ENCODE measurements around the gene AATK. TPM values are rescaled to one million over a fixed set of nuclear protein-coding genes. Genes with fewer than 3 reads are reported as not detected.

The AATK gene
- total RNA-seq, 2 experiments from 2014 or later = 0.25 to 0.82 TPM

- H3K27me3 ChIP-seq (ENCODE audit: control insufficient read depth in 1 of 2, insufficient read depth in 2 of 2, low read length in 2 of 2) = peaks cover 0 to 2% of the 10 kb centered on the region in 2 experiments
- Mint-ChIP-seq H3K36me3 (ENCODE audit: low read depth) (no peaks in the 10 kb centered on the region), H3K27ac (no peak overlapping the region), H3K9me3 (no peaks in the 10 kb centered on the region), H3K4me1 (ENCODE audit: low read depth) (no peaks in the 10 kb centered on the region), H3K4me3 (no peak overlapping the region), H3K27me3 (no peaks in the 10 kb centered on the region)
- H3K36me3 ChIP-seq (ENCODE audit: insufficient read depth, low read length) = no peaks in the 10 kb centered on the region
- ChIA-PET POLR2A (no interaction called here), CTCF (no interaction called here)
- H3K9me3 ChIP-seq (ENCODE audit: control insufficient read depth in 1 of 2, insufficient read depth in 1 of 2, low read length in 2 of 2) = peaks cover 0 to 14% of the 10 kb centered on the region in 2 experiments
- DNase-seq (no peak), ATAC-seq (ENCODE audit: poor library complexity) (no peak)
- TF ChIP-seq CTCF (IDR thresholded peaks at IDR 0.05) = no peak
- no peak overlapping the region for H3K4me3 ChIP-seq (ENCODE audit: low read length)
- H3K4me1 ChIP-seq (ENCODE audit: insufficient read depth, low read length) = no peaks in the 10 kb centered on the region
- intact Hi-C loops (cut with DNase I, micrococcal nuclease) = no loop called here
- H3K27ac ChIP-seq (ENCODE audit: low read depth in 1 of 2, low read length in 2 of 2) = no peak overlapping the region
Observed at GRCh38 chr17:81179220-81179619, 13.2 kb upstream of the AATK start.

DNA sequence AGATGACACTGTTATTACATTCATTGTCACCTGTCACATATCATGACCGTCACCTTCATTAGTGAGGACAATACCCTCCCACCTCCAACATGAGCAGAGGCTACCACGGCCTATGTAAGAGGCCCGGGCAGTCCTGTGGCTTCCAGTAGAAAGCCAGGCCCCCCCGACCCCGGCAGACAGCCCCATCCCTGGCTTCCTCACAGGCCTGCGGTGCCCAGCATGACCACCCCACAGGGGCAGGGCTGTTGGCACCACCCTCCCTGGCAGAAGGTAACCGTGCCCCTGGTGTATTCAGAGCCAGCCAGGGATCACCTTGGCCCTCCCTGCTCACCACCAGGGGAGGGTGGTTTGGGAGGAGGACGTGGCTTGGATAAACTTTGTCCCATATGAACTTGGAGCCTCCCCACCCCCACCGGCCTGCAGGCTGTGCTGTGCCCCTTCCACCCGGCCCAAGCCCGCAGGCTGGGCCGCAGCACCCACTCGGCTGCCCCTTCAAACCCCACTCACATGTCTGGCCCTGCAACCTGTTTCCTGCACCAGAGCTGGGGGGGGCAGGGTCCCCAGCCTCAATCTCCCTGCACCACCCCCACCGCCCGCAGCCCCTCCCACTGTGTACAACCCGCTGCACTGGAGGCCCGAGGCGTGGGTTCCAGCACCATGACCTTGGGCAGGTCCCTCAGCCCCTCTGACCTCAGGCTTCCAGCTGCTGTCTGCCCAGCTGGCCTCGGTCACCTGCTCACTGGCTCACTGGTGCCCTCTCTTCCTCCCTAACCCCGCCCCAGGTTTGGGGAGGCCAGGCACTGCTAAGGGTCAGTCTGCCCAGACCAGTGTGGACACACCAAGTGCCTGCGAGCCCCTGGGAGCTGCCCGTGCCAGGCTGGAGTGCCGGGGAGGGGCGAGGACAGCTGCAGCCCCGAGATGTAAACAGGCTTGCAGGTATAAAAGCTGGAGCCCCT is 12.4 kb upstream of the AATK start:
- no peaks in the 10 kb centered on the region for H3K4me1 Mint-ChIP-seq (ENCODE audit: low read depth)
- no peak overlapping the region for H3K27ac Mint-ChIP-seq
- H3K27me3 Mint-ChIP-seq = no peaks in the 10 kb centered on the region
- H3K4me3 ChIP-seq (ENCODE audit: low read length) = no peak overlapping the region
- intact Hi-C loops (cut with DNase I, micrococcal nuclease) = no loop called here
- no peak for ATAC-seq (ENCODE audit: poor library complexity)
- H3K9me3 ChIP-seq (ENCODE audit: control insufficient read depth in 1 of 2, insufficient read depth in 1 of 2, low read length in 2 of 2) = peaks cover 0 to 7% of the 10 kb centered on the region in 2 experiments
- no peaks in the 10 kb centered on the region for H3K4me1 ChIP-seq (ENCODE audit: insufficient read depth, low read length)
- no peak overlapping the region for H3K27ac ChIP-seq (ENCODE audit: low read depth in 1 of 2, low read length in 2 of 2)
- TF ChIP-seq CTCF (IDR thresholded peaks at IDR 0.05) = no peak
- H3K27me3 ChIP-seq (ENCODE audit: control insufficient read depth in 1 of 2, insufficient read depth in 2 of 2, low read length in 2 of 2) = peaks cover 0 to 2% of the 10 kb centered on the region in 2 experiments
- no peaks in the 10 kb centered on the region for H3K9me3 Mint-ChIP-seq
- no peaks in the 10 kb centered on the region for H3K36me3 ChIP-seq (ENCODE audit: insufficient read depth, low read length)
- CTCF ChIA-PET = no interaction called here
- H3K4me3 Mint-ChIP-seq = no peak overlapping the region
- no peaks in the 10 kb centered on the region for H3K36me3 Mint-ChIP-seq (ENCODE audit: low read depth)
- DNase-seq = no peak
- POLR2A ChIA-PET = no interaction called here

DNA sequence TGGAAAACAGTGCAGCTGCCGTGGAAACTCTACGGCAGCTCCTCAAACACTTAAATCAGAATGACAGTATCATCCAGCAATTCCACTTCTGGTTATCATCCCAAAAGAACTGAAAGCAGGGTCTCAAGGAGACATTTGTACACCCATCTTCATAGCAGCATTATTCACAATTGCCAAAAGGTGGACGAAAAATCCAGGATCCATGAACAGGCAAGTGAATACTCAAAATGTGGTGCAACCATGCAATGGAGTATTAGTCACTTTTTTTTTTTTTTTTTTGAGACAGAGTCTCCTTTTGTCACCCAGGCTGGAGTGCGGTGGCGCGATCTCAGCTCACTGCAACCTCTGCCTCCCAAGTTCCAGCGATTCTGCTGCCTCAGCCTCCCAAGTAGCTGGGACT is 10.6 kb upstream of the AATK start:
- H3K36me3 ChIP-seq (ENCODE audit: insufficient read depth, low read length) = no peaks in the 10 kb centered on the region
- H3K4me3 ChIP-seq (ENCODE audit: low read length) = no peak overlapping the region
- Mint-ChIP-seq H3K9me3 (no peaks in the 10 kb centered on the region), H3K4me1 (ENCODE audit: low read depth) (no peaks in the 10 kb centered on the region), H3K27ac (no peak overlapping the region), H3K36me3 (ENCODE audit: low read depth) (no peaks in the 10 kb centered on the region), H3K4me3 (no peak overlapping the region), H3K27me3 (no peaks in the 10 kb centered on the region)
- POLR2A ChIA-PET = interaction anchor here (0.7 kb wide), 1 partner anchor 109 kb away, joined by 4 read pairs; no protein-coding TSS in a partner anchor
- H3K27me3 ChIP-seq (ENCODE audit: control insufficient read depth in 1 of 2, insufficient read depth in 2 of 2, low read length in 2 of 2) = no peaks in the 10 kb centered on the region
- intact Hi-C loops (cut with DNase I, micrococcal nuclease) = no loop called here
- H3K4me1 ChIP-seq (ENCODE audit: insufficient read depth, low read length) = no peaks in the 10 kb centered on the region
- DNase-seq (no peak), ATAC-seq (ENCODE audit: poor library complexity) (no peak)
- no peak overlapping the region for H3K27ac ChIP-seq (ENCODE audit: low read depth in 1 of 2, low read length in 2 of 2)
- no peak for TF ChIP-seq CTCF (IDR thresholded peaks at IDR 0.05)
- H3K9me3 ChIP-seq (ENCODE audit: control insufficient read depth in 1 of 2, insufficient read depth in 1 of 2, low read length in 2 of 2) = peaks cover 0 to 6% of the 10 kb centered on the region in 2 experiments
- CTCF ChIA-PET = interaction anchor here (0.7 kb wide), 1 partner anchor 12 kb away, joined by 3 read pairs; no protein-coding TSS in a partner anchor
